Activated naive CD4-positive, alpha-beta T cell treated with anti-CD3 and anti-CD28 coated beads for 36 hours (primary cell): Measurements from ENCODE around the gene C13orf46. TPM values are rescaled to one million over a fixed set of nuclear protein-coding genes. Genes with fewer than 3 reads are reported as not detected.

ENCODE experiments used
- CTCF ChIA-PET: fragments of 350-600 bp; sonication (Branson Sonifier 250); formaldehyde crosslinking; loops from one replicate; lab custom pipeline; 2021; ENCODE audit warnings: antibody characterized with exemption; lab: Charles Lee
- DNase-seq: peaks from one replicate; pipeline ENCODE4 v3.0.0-alpha.2; 2020
- H3K27ac Mint-ChIP-seq: one replicate; pipeline ENCODE4 v1.8.0; 2021; ENCODE audit warnings: mild to moderate bottlenecking, mixed read lengths
- H3K27me3 Mint-ChIP-seq: one replicate; pipeline ENCODE4 v1.8.0; 2021; ENCODE audit warnings: low read depth, mixed read lengths
- H3K36me3 Mint-ChIP-seq: one replicate; pipeline ENCODE4 v1.8.0; 2021; ENCODE audit warnings: low read depth, mixed read lengths
- H3K4me1 Mint-ChIP-seq: one replicate; pipeline ENCODE4 v1.8.0; 2021; ENCODE audit warnings: low read depth, mixed read lengths
- H3K4me3 Mint-ChIP-seq: one replicate; pipeline ENCODE4 v1.8.0; 2021; ENCODE audit warnings: mild to moderate bottlenecking, moderate library complexity, mixed read lengths
- H3K9me3 Mint-ChIP-seq: one replicate; pipeline ENCODE4 v1.8.0; 2021; ENCODE audit warnings: mixed read lengths
- intact Hi-C: fragments of 100-400 bp; cut with micrococcal nuclease; formaldehyde crosslinking; loops from one replicate; pipeline ENCODE4 v1.15.1; 2023
- total RNA-seq, 2 experiments: library from RNA; stranded (reverse); gene quantifications; one replicate each; pipeline ENCODE4 v1.2.3, GENCODE V29; 2021

C13orf46 gene
- total RNA-seq, 2 experiments from 2014 or later = 1.7 to 1.8 TPM

- Mint-ChIP-seq H3K4me1 (no peaks in the 10 kb centered on the region), H3K9me3 (peaks cover 6% of the 10 kb centered on the region), H3K36me3 (peaks cover 3% of the 10 kb centered on the region), H3K27ac (no peak overlapping the region), H3K27me3 (peaks cover 13% of the 10 kb centered on the region), H3K4me3 (no peak overlapping the region)
- DNase-seq = no peak
- CTCF ChIA-PET = no interaction called here
- intact Hi-C loops = no loop called here
Measured at GRCh38 chr13:113923376-113924063, 50.4 kb downstream of the C13orf46 start.

- Mint-ChIP-seq H3K27ac (no peak overlapping the region), H3K27me3 (peaks cover 13% of the 10 kb centered on the region), H3K36me3 (peaks cover 3% of the 10 kb centered on the region), H3K9me3 (peaks cover 6% of the 10 kb centered on the region), H3K4me3 (no peak overlapping the region), H3K4me1 (no peaks in the 10 kb centered on the region)
- no peak for DNase-seq
- CTCF ChIA-PET = no interaction called here
- intact Hi-C loops = no loop called here
Measured at GRCh38 chr13:113922412-113923118, 51.3 kb downstream of the C13orf46 start.

GRCh38 chr13:113921763-113922162 is 52.1 kb downstream of the C13orf46 start:
- Mint-ChIP-seq H3K4me1 (no peaks in the 10 kb centered on the region), H3K27ac (no peak overlapping the region), H3K36me3 (peaks cover 3% of the 10 kb centered on the region), H3K27me3 (peaks cover 13% of the 10 kb centered on the region), H3K4me3 (no peak overlapping the region), H3K9me3 (peaks cover 6% of the 10 kb centered on the region)
- intact Hi-C loops = no loop called here
- CTCF ChIA-PET = no interaction called here
- no peak for DNase-seq

GRCh38 chr13:113920606-113921286 is 53.1 kb downstream of the C13orf46 start:
- Mint-ChIP-seq H3K4me3 (no peak overlapping the region), H3K27ac (no peak overlapping the region), H3K4me1 (no peaks in the 10 kb centered on the region), H3K27me3 (peaks cover 22% of the 10 kb centered on the region), H3K36me3 (peaks cover 3% of the 10 kb centered on the region), H3K9me3 (peaks cover 6% of the 10 kb centered on the region)
- CTCF ChIA-PET = interaction anchor here (0.8 kb wide), 1 partner anchor 17 kb away, joined by 3 read pairs; no protein-coding TSS in a partner anchor
- no peak for DNase-seq
- intact Hi-C loops = loop anchor here (1.0 kb wide), 1 partner anchor 306 kb away; no protein-coding TSS in a partner anchor

- no peak overlapping the region for H3K4me3 Mint-ChIP-seq
- H3K27me3 Mint-ChIP-seq = peaks cover 25% of the 10 kb centered on the region
- no peak overlapping the region for H3K27ac Mint-ChIP-seq
- H3K9me3 Mint-ChIP-seq = peaks cover 6% of the 10 kb centered on the region
- CTCF ChIA-PET = no interaction called here
- intact Hi-C loops = loop anchor here (1.0 kb wide), 1 partner anchor 306 kb away; no protein-coding TSS in a partner anchor
- H3K36me3 Mint-ChIP-seq = peaks cover 3% of the 10 kb centered on the region
- no peaks in the 10 kb centered on the region for H3K4me1 Mint-ChIP-seq
- no peak for DNase-seq
Measured at GRCh38 chr13:113919761-113920559, 53.9 kb downstream of the C13orf46 start.

- H3K27ac Mint-ChIP-seq = no peak overlapping the region
- H3K9me3 Mint-ChIP-seq = peaks cover 6% of the 10 kb centered on the region
- peaks cover 28% of the 10 kb centered on the region for H3K27me3 Mint-ChIP-seq
- no peaks in the 10 kb centered on the region for H3K4me1 Mint-ChIP-seq
- H3K4me3 Mint-ChIP-seq = no peak overlapping the region
- CTCF ChIA-PET = no interaction called here
- H3K36me3 Mint-ChIP-seq = peaks cover 3% of the 10 kb centered on the region
- no peak for DNase-seq
- intact Hi-C loops = no loop called here
Measured at GRCh38 chr13:113918981-113919701, 54.7 kb downstream of the C13orf46 start.

GRCh38 chr13:113918580-113918979 is 55.3 kb downstream of the C13orf46 start:
- intact Hi-C loops = no loop called here
- no peaks in the 10 kb centered on the region for H3K4me1 Mint-ChIP-seq
- H3K27me3 Mint-ChIP-seq = peaks cover 30% of the 10 kb centered on the region
- peaks cover 6% of the 10 kb centered on the region for H3K9me3 Mint-ChIP-seq
- CTCF ChIA-PET = no interaction called here
- DNase-seq = no peak
- H3K36me3 Mint-ChIP-seq = peaks cover 3% of the 10 kb centered on the region
- H3K27ac Mint-ChIP-seq = no peak overlapping the region
- H3K4me3 Mint-ChIP-seq = no peak overlapping the region

- CTCF ChIA-PET = interaction anchor here (0.7 kb wide), 1 partner anchor 326 kb away, joined by 3 read pairs; no protein-coding TSS in a partner anchor
- H3K27ac Mint-ChIP-seq = no peak overlapping the region
- H3K36me3 Mint-ChIP-seq = peaks cover 3% of the 10 kb centered on the region
- H3K4me1 Mint-ChIP-seq = no peaks in the 10 kb centered on the region
- no peak for DNase-seq
- peaks cover 6% of the 10 kb centered on the region for H3K9me3 Mint-ChIP-seq
- peaks cover 30% of the 10 kb centered on the region for H3K27me3 Mint-ChIP-seq
- no peak overlapping the region for H3K4me3 Mint-ChIP-seq
- intact Hi-C loops = no loop called here
Measured at GRCh38 chr13:113917594-113918371, 56.1 kb downstream of the C13orf46 start.

- CTCF ChIA-PET = interaction anchor here (0.7 kb wide), 1 partner anchor 326 kb away, joined by 3 read pairs; no protein-coding TSS in a partner anchor
- DNase-seq = no peak
- Mint-ChIP-seq H3K9me3 (peaks cover 9% of the 10 kb centered on the region), H3K27ac (no peak overlapping the region), H3K4me1 (no peaks in the 10 kb centered on the region), H3K4me3 (no peak overlapping the region), H3K36me3 (peaks cover 3% of the 10 kb centered on the region), H3K27me3 (peaks cover 35% of the 10 kb centered on the region)
- intact Hi-C loops = no loop called here
Measured at GRCh38 chr13:113917096-113917495, 56.8 kb downstream of the C13orf46 start.

GRCh38 chr13:113916330-113916815 is 57.5 kb downstream of the C13orf46 start:
- Mint-ChIP-seq H3K4me3 (no peak overlapping the region), H3K27ac (no peak overlapping the region), H3K9me3 (peaks cover 4% of the 10 kb centered on the region), H3K36me3 (no peaks in the 10 kb centered on the region), H3K4me1 (no peaks in the 10 kb centered on the region), H3K27me3 (peaks cover 31% of the 10 kb centered on the region)
- CTCF ChIA-PET = no interaction called here
- DNase-seq = no peak
- intact Hi-C loops = no loop called here
